Skin of body (tissue), 2 donors: Measurements from ENCODE around the gene CCDC178. TPM values are rescaled to one million over a fixed set of nuclear protein-coding genes. Genes with fewer than 3 reads are reported as not detected.
"Not testable (repeated sequence)": the region's sequence is repeated elsewhere in the genome, so short reads cannot be mapped to it uniquely, and the experiment has no call there.

Experiments
- DNase-seq: peaks from one replicate; lab custom pipeline; 2025; lab: John Stamatoyannopoulos, UW
- total RNA-seq: library from RNA; depleted of rRNA; stranded (reverse); fragments of >200 nt; gene quantifications from one replicate; pipeline ENCODE4 v1.2.3, GENCODE V29; 2014

CCDC178 gene
- total RNA-seq, 1 donor from 2014 or later, result 0.99 TPM

GRCh38 chr18:33212363-33212762 is 228.2 kb downstream of the CCDC178 start:
- no peak for DNase-seq

- DNase-seq, result peak; percentile 4
Observed at GRCh38 chr18:33210575-33211189, 229.8 kb downstream of the CCDC178 start.

- no peak for DNase-seq
Observed at GRCh38 chr18:33205777-33206176, 234.7 kb downstream of the CCDC178 start.

GRCh38 chr18:33201509-33201926 is 239.0 kb downstream of the CCDC178 start:
- DNase-seq, result peak; percentile 15

- no peak for DNase-seq
Observed at GRCh38 chr18:33195795-33196194, 244.7 kb downstream of the CCDC178 start.

- no peak for DNase-seq
Observed at GRCh38 chr18:33194793-33195192, 245.7 kb downstream of the CCDC178 start.

GRCh38 chr18:33184958-33185357 is 255.6 kb downstream of the CCDC178 start:
- no peak for DNase-seq

- no peak for DNase-seq
Observed at GRCh38 chr18:33184175-33184574, 256.3 kb downstream of the CCDC178 start.

GRCh38 chr18:33183136-33183535 is 257.4 kb downstream of the CCDC178 start:
- no peak for DNase-seq

- no peak for DNase-seq
Observed at GRCh38 chr18:33181016-33181415, 259.5 kb downstream of the CCDC178 start.

GRCh38 chr18:33169218-33169617 is 271.3 kb downstream of the CCDC178 start:
- DNase-seq, result no peak

- not testable (repeated sequence) for DNase-seq
Observed at GRCh38 chr18:33164121-33164520, 276.4 kb downstream of the CCDC178 start.

GRCh38 chr18:33161131-33161530 is 279.4 kb downstream of the CCDC178 start:
- no peak for DNase-seq

- DNase-seq, result no peak
Observed at GRCh38 chr18:33159151-33159550, 281.4 kb downstream of the CCDC178 start.

GRCh38 chr18:33157893-33158292 is 282.6 kb downstream of the CCDC178 start:
- DNase-seq, result no peak

GRCh38 chr18:33156906-33157470 is 283.5 kb downstream of the CCDC178 start:
- no peak for DNase-seq

- no peak for DNase-seq
Observed at GRCh38 chr18:33154049-33154448, 286.5 kb downstream of the CCDC178 start.

GRCh38 chr18:33152376-33152775 is 288.1 kb downstream of the CCDC178 start:
- DNase-seq, result no peak

GRCh38 chr18:33147811-33148210 is 292.7 kb downstream of the CCDC178 start:
- DNase-seq, result not testable (repeated sequence)

- DNase-seq, result no peak
Observed at GRCh38 chr18:33146014-33146413, 294.5 kb downstream of the CCDC178 start.

GRCh38 chr18:33135951-33136660 is 304.4 kb downstream of the CCDC178 start:
- peak; percentile 6 for DNase-seq

- no peak for DNase-seq
Observed at GRCh38 chr18:33132657-33133056, 307.9 kb downstream of the CCDC178 start.

- DNase-seq, result no peak
Observed at GRCh38 chr18:33128581-33128980, 311.9 kb downstream of the CCDC178 start.
